ENCODE measurements around the gene ZCCHC7. TPM values are rescaled to one million over a fixed set of nuclear protein-coding genes. Genes with fewer than 3 reads are reported as not detected.
A peak's percentile ranks its signal among the peaks of the same experiment; 100 is the strongest.

Gene ZCCHC7
- total and polyA plus RNA-seq, 9 of the 15 experiments (the other 6 are each of a cell fraction or from before 2014, with no cell fraction given) = 34.1 to 68.9 (median 48.8) TPM

GRCh38 chr9:37309136-37309535 lies 188.8 kb downstream of the ZCCHC7 start:
- in situ Hi-C loops (cut with MboI) (no loop called here), intact Hi-C loops (cut with micrococcal nuclease) (loop anchor here (10.0 kb wide), 1 partner anchor 164 kb away; no protein-coding TSS in a partner anchor)
- no peaks in the 10 kb centered on the region for H3K9me3 ChIP-seq (replicated peaks; ENCODE audit: control insufficient read depth, insufficient read depth, low read depth, low read length)
- peak in 3 of 4 experiments; percentile 29 to 72 (median 62) for DNase-seq (ENCODE audit: extremely low read depth in 1 of 4, low spot score in 3 of 4)
- no peaks in the 10 kb centered on the region for H3K4me1 ChIP-seq (replicated peaks in 1 of 2; ENCODE audit: control insufficient read depth in 2 of 2, insufficient read depth in 2 of 2, low read length in 2 of 2)
- H3K4me3 ChIP-seq = no peak overlapping the region
- H3K9me1 ChIP-seq (ENCODE audit: control insufficient read depth, insufficient read depth, low read length) = no peaks in the 10 kb centered on the region
- FAIRE-seq = peak; percentile 57
- WGBS (ENCODE audit: insufficient coverage, low coverage, missing lambda C conversion rate) = 70% methylated on average over 3 of the region's 3 CpGs
- H3K4me2 ChIP-seq (ENCODE audit: insufficient read depth, low read length) = no peak overlapping the region
- ATAC-seq = peak; percentile 99
- ChIA-PET POLR2A (no interaction called here), CTCF (ENCODE audit: low intra/inter-chr PET ratio) (no interaction called here)
- H3K27ac ChIP-seq (ENCODE audit: extremely low read depth, low read depth, low read length) = peak overlapping the region; percentile 28; the same call in 2 of the 3 replicates
- no TSS peak for BruUV-seq (replicated peaks)
- H3K9ac ChIP-seq (ENCODE audit: insufficient read depth in 1 of 2, low read depth in 2 of 2, low read length in 2 of 2) = no peak overlapping the region
- peaks cover 56% of the 10 kb centered on the region for H3K36me3 ChIP-seq (ENCODE audit: control insufficient read depth, insufficient read depth, low read length)
- no peak overlapping the region; the same call in 1 of the 2 replicates for H2AFZ ChIP-seq (ENCODE audit: low read depth, low read length)
- H3K79me2 ChIP-seq (ENCODE audit: control insufficient read depth, insufficient read depth, low read length) = no peaks in the 10 kb centered on the region
- no peaks in the 10 kb centered on the region for H4K20me1 ChIP-seq (replicated peaks; ENCODE audit: control insufficient read depth, insufficient read depth, low read length)
- no peaks in the 10 kb centered on the region for H3K27me3 ChIP-seq (ENCODE audit: control insufficient read depth in 2 of 2, insufficient read depth in 2 of 2, low read length in 2 of 2)
- TF ChIP-seq ASH1L (IDR thresholded peaks at IDR 0.05; ENCODE audit: borderline replicate concordance, low read depth, partially characterized antibody) (no peak), ATF7 (IDR thresholded peaks at IDR 0.05) (no peak), TCF15 (CRISPR knock-in tag; IDR thresholded peaks at IDR 0.05) (no peak), SNRNP70 (optimal IDR thresholded peaks at IDR 0.05; ENCODE audit: low read depth, low read length) (no peak), ZNF184 (CRISPR knock-in tag; IDR thresholded peaks at IDR 0.05) (no peak), TEAD4 (IDR thresholded peaks at IDR 0.05; ENCODE audit: low read length) (no peak), TEAD4 (CRISPR knock-in tag; IDR thresholded peaks at IDR 0.05; ENCODE audit: borderline replicate concordance) (no peak), TSC22D4 (tag; IDR thresholded peaks at IDR 0.05) (no peak), C11orf30 (IDR thresholded peaks at IDR 0.05; ENCODE audit: low read depth) (peak; percentile 60), MCM5 (IDR thresholded peaks at IDR 0.05; ENCODE audit: low read depth) (no peak), RNF2 (IDR thresholded peaks at IDR 0.05) (no peak), CHD2 (IDR thresholded peaks at IDR 0.05; ENCODE audit: low read depth, low read length) (no peak), MYNN (IDR thresholded peaks at IDR 0.05) (no peak), MYNN (CRISPR knock-in tag; IDR thresholded peaks at IDR 0.05) (no peak), ZNF592 (IDR thresholded peaks at IDR 0.05) (0 out of 2 replicates have a peak, but pooled peaks have one; percentile 33), CTCF (IDR thresholded peaks at IDR 0.05 in 2 of 3, conservative IDR thresholded peaks at IDR 0.05 in 1 of 3; ENCODE audit: insufficient read depth in 2 of 3, low read depth in 1 of 3, low read length in 3 of 3) (peak; percentile 63 to 77 (median 73)), MAFG (tag; conservative IDR thresholded peaks at IDR 0.05) (peak; percentile 48; the same call in 1 of the 2 replicates), POLR2AphosphoS2 (IDR thresholded peaks at IDR 0.05; ENCODE audit: low read length) (no peak), FOXK1 (CRISPR knock-in tag; IDR thresholded peaks at IDR 0.05; ENCODE audit: borderline replicate concordance) (no peak)
